Activated naive CD4-positive, alpha-beta T cell treated with anti-CD3 and anti-CD28 coated beads, Interleukin-2, amount 50 U/mL, for 24 hours (primary cell): ENCODE data around the gene UCK1.

Experiments
- H3K27ac Mint-ChIP-seq: one replicate; pipeline ENCODE4 v1.8.0; 2021; ENCODE audit warnings: mild to moderate bottlenecking, mixed read lengths
- H3K27me3 Mint-ChIP-seq: one replicate; pipeline ENCODE4 v1.8.0; 2021; ENCODE audit warnings: mixed read lengths
- H3K36me3 Mint-ChIP-seq: one replicate; pipeline ENCODE4 v1.8.0; 2021; ENCODE audit warnings: mixed read lengths
- H3K4me1 Mint-ChIP-seq: one replicate; pipeline ENCODE4 v1.8.0; 2021; ENCODE audit warnings: mixed read lengths
- H3K4me3 Mint-ChIP-seq: one replicate; pipeline ENCODE4 v1.8.0; 2021; ENCODE audit warnings: mild to moderate bottlenecking, mixed read lengths
- H3K9me3 Mint-ChIP-seq: one replicate; pipeline ENCODE4 v1.8.0; 2021; ENCODE audit warnings: mixed read lengths

The UCK1 gene

DNA sequence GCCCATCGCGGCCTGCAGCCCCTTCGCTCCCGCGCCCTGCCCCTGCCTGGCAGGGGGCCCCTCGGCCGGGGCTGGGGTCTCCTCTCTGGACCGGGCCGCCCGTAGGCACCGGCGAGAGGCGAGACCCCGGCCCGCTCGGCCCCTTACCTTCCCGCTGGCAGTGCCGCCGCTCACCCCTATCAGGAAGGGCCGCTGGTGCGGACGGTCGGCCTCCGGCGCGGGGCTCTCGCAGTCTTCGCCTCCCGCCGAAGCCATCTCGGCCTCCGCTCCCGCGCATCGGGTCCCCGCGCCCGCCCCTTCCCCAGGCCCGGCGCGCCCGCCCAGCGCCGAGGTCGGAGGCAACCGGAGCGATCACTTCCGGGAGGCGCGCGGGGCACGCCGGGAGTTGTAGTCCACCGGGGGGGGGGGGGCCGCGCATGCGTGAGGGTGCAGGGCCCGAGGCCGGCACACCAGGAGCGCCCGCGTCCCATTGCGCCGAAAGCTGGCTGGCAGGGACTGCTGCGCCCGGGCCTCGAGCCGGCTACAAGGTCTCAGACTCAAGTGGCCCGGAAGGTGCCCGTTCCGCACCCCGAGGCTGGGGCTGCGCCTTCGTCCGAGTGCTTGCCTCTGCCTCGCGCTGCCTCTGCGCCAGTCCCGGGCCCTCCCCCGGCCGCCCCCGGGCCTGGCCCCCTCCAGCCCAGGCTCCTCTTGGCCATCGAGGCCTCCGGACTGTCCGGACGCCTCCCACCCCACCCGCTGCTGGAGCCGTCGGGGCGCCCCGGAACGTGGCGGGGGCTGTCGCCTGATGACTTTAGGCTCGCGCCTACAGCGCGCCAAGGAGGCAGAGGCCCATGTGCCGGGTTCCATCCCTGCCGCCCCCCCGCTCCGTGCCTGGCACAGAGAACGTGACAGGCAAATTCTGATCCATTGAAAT is at the start of gene UCK1:
Gene UCK1, minus strand, starts transcription at position 344 of the 913 bp plus-strand sequence. Its CDS starts 89 bp downstream, at position 255.
- H3K9me3 Mint-ChIP-seq: no peaks in the 10 kb centered on the region
- no peak within 1 kb of the TSS for H3K27ac Mint-ChIP-seq
- H3K4me3 Mint-ChIP-seq: peak within 1 kb of the TSS; percentile 72
- peaks cover 3% of the 10 kb centered on the region for H3K36me3 Mint-ChIP-seq
- no peaks in the 10 kb centered on the region for H3K27me3 Mint-ChIP-seq
- peaks cover 30% of the 10 kb centered on the region for H3K4me1 Mint-ChIP-seq

DNA sequence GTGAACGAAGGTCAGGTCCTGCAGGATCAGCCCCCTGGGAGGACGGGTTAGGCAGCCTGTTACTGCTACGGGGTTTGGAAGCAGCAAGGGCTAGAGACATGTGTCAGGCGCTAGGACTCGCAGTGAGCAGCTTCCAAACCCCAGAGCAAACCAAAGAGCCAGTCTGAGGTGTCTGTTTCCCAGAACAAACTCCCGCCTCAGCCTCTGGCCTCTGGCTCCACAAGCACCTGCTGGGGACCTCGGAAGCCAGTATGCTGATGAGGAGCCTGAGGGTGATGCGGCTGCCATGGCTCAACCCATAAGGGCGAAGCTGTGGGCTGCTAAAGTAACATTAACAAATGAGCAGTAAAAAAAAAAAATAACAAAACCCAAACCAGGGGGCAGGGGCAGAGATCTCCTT is 49.3 kb upstream of the UCK1 start:
- Mint-ChIP-seq H3K9me3 (no peaks in the 10 kb centered on the region), H3K4me3 (no peak overlapping the region), H3K36me3 (peaks cover 4% of the 10 kb centered on the region), H3K4me1 (peaks cover 42% of the 10 kb centered on the region), H3K27me3 (no peaks in the 10 kb centered on the region), H3K27ac (no peak overlapping the region)

DNA sequence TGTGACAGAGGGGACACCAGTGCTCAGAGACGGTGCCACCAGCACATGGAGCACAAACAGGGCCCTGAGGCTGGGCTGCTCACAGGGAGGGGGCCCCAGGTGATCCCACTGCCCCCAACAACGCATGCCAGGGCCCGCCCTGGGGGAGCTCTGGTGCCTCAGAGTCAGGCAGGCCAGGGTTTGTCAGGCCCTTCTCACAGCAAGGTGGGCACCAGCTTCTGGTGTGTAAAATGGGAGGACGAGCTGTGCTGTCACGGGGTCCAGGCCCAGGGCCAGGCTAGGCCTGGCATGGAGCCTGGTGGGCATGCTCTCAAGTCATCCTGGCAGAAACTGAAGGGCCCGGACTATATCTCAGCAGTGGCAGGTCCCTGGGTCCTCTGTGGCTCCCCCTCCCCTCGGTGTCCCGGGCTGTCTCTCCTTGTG is 48.7 kb upstream of the UCK1 start:
- H3K4me3 Mint-ChIP-seq: no peak overlapping the region
- no peaks in the 10 kb centered on the region for H3K27me3 Mint-ChIP-seq
- no peak overlapping the region for H3K27ac Mint-ChIP-seq
- H3K4me1 Mint-ChIP-seq: peaks cover 36% of the 10 kb centered on the region
- peaks cover 4% of the 10 kb centered on the region for H3K36me3 Mint-ChIP-seq
- H3K9me3 Mint-ChIP-seq: no peaks in the 10 kb centered on the region

DNA sequence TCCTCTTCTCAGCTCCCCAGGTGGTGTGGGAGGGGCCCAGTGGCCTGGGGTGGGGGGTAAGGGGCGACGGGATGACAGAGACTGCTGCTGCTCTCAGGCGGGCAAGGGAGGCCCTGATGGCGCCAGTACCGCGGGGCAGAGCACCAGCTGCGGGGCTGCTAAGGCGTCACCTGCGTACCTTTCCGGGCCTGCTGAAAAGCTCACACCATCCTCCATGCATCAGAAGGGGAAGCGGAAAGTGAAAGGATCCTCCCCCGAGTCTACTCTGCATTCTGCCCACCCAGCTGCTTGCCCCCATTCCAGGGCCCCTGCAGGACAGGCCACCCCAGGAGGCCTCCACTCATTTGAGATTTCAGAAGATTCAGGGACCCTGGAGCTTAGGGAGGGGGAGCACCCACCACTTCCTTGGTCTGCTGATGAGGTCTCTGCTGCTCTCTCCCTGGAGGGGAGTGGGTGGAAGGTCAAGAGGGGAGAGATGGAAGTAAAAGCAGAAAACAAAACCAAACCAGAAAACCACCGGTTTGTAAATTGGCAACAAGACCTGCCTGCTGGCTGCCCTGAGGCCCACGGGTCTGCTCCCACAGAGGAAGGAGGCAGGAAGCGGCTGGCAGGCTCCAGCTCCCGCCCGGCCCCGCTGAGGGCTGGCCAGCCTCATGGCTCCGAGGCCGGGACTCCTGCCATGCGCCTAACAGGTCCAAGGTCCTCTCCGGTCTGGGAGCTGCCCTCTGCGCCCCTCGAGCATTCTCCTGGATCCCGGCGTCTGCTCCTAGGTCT is 47.9 kb upstream of the UCK1 start:
- peaks cover 4% of the 10 kb centered on the region for H3K36me3 Mint-ChIP-seq
- H3K27me3 Mint-ChIP-seq: no peaks in the 10 kb centered on the region
- H3K4me3 Mint-ChIP-seq: peak overlapping the region; percentile 70
- H3K4me1 Mint-ChIP-seq: peaks cover 32% of the 10 kb centered on the region
- H3K27ac Mint-ChIP-seq: peak overlapping the region; percentile 69
- H3K9me3 Mint-ChIP-seq: no peaks in the 10 kb centered on the region

DNA sequence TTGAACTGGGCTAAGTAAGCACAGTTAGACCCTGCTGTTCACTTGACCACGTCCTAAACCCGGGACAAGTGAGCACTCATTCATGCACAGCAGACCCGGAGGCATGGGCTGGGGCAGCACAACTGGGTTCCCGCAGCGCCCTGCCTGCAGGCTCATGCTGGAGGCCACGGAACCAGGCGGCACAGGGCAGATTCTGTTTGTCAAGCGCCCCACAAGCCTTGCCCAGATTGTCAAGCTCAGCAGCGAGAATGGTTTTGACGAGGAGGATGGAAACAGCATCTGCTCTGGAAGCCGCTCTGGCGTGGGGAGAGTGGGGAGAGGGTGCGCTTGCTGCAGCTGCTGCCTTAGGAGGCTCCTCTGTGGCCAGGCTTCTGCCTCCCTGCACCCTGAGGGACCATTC is 47.0 kb upstream of the UCK1 start:
- Mint-ChIP-seq H3K4me3 (peak overlapping the region; percentile 23), H3K27ac (peak overlapping the region; percentile 55), H3K4me1 (peaks cover 25% of the 10 kb centered on the region), H3K27me3 (no peaks in the 10 kb centered on the region), H3K9me3 (no peaks in the 10 kb centered on the region), H3K36me3 (peaks cover 4% of the 10 kb centered on the region)

DNA sequence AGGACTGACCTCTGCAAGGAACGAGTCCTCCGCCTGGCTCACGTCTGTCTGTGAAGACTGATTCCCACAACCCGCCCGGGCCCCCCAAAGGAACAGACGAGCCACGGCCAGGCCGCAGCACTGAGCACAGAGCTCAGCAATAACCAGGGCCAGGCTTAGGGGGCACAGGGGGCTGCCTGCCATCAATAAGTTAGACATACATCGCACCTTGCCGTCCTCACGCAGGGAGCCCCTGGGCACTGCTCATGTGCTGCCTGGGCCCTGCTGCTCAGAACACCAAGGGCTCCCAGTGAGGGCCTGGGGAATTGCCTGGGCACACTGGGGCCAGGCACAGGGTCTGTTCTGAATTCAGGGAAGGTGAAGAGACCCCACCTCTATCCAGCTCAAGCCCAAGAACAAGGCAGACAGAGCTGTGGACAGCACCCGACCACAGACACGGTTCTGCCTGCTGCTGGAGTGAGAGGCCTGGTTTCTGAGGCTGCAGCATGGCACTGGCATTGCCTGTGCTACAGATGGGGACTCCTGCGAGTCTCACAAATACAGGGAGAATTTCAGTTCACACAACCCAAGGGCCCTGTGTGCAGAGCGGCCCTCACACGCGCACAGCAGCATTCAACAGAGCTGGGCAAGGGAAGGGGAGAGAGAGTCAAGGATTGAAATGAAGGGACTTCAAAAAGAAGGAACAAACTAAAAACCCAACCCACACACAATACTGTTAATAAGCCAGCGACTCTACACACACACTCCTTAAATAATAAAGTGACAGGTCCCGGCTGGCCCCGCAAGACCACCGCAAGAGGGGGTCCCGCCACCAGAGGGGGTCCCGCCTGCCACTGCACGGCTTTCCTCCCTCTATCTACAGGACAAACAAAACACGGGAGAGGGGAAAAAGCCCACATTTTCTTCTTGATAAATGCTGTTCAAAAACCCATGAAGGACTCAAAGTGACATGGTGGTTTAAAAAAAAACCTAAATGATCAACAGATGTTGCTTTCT is 46.2 kb upstream of the UCK1 start:
- no peaks in the 10 kb centered on the region for H3K27me3 Mint-ChIP-seq
- H3K4me3 Mint-ChIP-seq: no peak overlapping the region
- peaks cover 4% of the 10 kb centered on the region for H3K36me3 Mint-ChIP-seq
- no peaks in the 10 kb centered on the region for H3K9me3 Mint-ChIP-seq
- peak overlapping the region; percentile 51 for H3K27ac Mint-ChIP-seq
- H3K4me1 Mint-ChIP-seq: peaks cover 25% of the 10 kb centered on the region

DNA sequence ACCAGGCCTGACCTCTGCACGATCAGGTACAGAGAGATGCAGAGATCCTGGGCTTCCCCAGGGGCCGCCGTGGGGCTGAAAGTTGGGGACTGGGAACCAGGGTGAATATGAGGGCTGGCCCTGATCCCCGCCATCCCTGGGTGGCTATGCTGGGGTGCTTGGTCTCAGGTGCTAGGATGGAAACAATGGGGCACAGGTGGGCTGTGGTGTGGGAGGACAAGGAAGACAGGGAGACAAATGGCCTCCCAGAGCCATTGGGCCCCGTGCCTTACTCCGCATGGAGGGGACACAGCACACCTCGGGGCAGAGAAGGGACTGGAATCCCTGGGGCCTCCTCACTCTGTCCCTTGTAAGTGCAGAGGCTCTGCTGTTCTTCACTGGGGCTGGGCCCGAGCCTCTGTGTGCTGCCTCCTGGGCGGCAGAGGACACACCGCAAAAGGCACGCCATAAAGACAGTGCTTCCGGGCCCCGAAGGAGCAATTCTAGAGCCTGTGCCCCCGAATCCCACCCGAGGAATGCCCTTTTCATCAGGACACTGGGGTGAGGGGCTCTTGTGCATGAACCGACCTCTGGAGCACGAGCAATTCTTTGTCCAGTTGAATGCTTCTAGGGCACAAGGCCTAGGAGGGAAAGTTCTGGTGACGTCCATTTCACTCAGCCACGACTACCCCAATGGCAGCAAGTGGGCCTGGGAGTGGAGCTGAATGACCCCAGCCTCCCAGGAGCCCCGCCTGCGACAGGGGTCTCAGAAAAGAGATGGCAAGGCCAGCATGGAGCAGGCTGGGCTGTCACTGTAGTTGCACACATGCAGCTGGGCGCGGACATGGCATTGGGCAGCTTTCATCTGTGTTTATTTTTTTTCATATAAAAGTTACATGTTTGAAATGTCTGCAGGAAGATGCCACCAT is 45.1 kb upstream of the UCK1 start:
- H3K4me3 Mint-ChIP-seq: no peak overlapping the region
- no peak overlapping the region for H3K27ac Mint-ChIP-seq
- H3K27me3 Mint-ChIP-seq: no peaks in the 10 kb centered on the region
- peaks cover 25% of the 10 kb centered on the region for H3K4me1 Mint-ChIP-seq
- H3K36me3 Mint-ChIP-seq: peaks cover 4% of the 10 kb centered on the region
- H3K9me3 Mint-ChIP-seq: no peaks in the 10 kb centered on the region

DNA sequence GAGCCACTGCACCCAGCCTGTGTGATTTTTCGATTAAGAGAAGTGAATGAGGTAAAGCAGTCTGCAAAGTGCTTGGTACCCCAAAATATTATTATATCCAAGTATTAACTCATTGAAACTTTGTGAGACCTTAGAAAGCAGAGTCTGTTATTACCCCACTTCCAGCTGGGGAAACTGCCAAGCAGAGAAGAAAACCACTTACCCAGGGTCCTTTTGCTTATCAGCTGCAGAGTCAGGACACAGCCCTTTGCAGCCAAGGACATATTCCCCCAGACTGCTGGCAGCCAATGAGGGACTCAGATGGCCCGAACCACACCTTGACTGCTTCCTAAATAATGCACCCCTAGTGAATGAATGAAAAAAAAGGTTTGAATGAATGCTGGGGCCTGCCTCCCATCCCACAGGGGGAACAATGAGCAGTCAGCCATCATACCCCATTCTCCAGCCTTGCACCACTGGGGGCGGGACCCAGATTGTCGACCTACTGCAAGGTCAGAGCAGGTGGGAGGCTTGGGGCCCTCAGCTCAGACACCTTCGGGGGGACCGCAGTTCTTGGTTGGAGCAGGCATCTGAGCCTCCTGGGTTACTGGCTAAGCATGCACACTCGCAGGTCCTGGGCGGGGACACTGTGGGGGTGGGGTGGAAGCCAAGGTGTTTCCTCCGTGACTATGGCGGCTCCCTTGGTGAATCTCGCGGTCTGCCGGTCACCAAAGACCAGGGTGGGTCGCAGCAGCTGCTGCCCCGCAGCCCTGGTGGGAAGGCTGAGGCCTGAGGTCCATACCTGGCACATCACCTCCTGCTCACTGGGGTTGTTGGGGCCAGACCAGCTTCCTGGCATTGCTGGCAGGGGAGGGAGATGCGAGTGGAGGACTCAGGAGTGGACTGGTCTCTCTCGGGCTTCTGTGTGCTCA is 43.9 kb upstream of the UCK1 start:
- no peaks in the 10 kb centered on the region for H3K9me3 Mint-ChIP-seq
- no peaks in the 10 kb centered on the region for H3K27me3 Mint-ChIP-seq
- peaks cover 5% of the 10 kb centered on the region for H3K36me3 Mint-ChIP-seq
- peaks cover 25% of the 10 kb centered on the region for H3K4me1 Mint-ChIP-seq
- H3K27ac Mint-ChIP-seq: no peak overlapping the region
- no peak overlapping the region for H3K4me3 Mint-ChIP-seq

DNA sequence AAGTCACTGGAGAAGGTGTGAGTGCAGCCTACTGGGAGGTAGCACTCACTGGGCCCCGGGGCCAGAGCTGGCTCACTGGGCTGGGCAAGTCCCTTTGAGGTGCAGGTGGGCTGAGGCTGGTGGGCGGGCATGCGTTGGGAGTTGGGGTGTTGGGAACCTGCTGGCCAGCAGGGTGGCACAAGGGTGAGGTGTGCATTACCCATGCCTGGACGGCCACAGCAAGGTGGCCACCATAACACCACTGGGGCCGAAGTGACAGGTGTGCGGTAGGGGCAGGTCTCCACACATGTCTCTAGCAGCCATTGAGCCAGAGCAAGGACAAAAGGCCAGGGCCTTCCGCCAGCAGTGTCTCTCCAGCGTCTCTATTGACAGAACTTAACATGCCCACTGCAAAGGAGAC is 36.8 kb upstream of the UCK1 start:
- Mint-ChIP-seq H3K27me3 (no peaks in the 10 kb centered on the region), H3K27ac (no peak overlapping the region), H3K9me3 (no peaks in the 10 kb centered on the region), H3K4me3 (no peak overlapping the region), H3K36me3 (peaks cover 3% of the 10 kb centered on the region), H3K4me1 (peaks cover 6% of the 10 kb centered on the region)

DNA sequence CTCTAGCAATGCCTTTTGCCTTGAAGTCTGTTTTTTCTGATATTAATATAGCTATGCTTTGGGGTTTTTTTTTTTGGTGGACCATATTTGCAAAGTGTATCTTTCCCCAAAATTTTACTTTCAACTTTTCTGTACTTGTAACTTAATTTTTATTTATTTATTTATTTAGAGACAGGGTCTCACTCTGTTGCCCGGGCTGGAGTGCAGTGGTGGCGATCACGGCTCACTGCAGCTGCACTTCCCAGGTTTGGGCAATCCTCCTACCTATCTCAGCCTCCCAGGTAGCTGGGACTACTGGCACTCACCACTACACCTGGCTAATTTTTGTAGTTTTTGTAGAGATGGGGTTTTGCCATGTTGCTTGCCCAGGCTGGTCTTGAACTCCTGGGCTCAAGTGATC is 35.1 kb upstream of the UCK1 start:
- Mint-ChIP-seq H3K27me3 (no peaks in the 10 kb centered on the region), H3K9me3 (no peaks in the 10 kb centered on the region), H3K36me3 (peaks cover 3% of the 10 kb centered on the region), H3K4me1 (peaks cover 6% of the 10 kb centered on the region), H3K27ac (no peak overlapping the region), H3K4me3 (no peak overlapping the region)

DNA sequence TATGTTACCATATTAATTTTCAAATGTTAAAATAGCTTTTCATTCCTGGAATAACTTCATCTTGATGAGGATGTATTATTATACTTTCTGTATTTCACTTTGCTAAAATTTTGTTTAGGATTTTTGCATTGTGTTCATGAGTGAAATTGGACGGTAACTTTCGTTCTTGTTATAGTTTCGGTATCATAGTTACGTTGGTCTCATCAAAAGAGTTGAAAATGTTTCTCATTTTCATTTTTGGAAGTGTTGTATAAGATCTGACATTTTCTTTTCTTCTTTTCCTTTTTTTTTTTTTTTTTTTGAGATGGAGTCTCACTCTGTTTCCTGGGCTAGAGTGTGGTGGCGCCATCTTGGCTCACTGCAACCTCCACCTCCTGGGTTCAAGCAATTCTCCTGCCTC is 34.3 kb upstream of the UCK1 start:
- peaks cover 6% of the 10 kb centered on the region for H3K4me1 Mint-ChIP-seq
- H3K9me3 Mint-ChIP-seq: no peaks in the 10 kb centered on the region
- no peak overlapping the region for H3K27ac Mint-ChIP-seq
- H3K27me3 Mint-ChIP-seq: no peaks in the 10 kb centered on the region
- peaks cover 3% of the 10 kb centered on the region for H3K36me3 Mint-ChIP-seq
- H3K4me3 Mint-ChIP-seq: no peak overlapping the region

DNA sequence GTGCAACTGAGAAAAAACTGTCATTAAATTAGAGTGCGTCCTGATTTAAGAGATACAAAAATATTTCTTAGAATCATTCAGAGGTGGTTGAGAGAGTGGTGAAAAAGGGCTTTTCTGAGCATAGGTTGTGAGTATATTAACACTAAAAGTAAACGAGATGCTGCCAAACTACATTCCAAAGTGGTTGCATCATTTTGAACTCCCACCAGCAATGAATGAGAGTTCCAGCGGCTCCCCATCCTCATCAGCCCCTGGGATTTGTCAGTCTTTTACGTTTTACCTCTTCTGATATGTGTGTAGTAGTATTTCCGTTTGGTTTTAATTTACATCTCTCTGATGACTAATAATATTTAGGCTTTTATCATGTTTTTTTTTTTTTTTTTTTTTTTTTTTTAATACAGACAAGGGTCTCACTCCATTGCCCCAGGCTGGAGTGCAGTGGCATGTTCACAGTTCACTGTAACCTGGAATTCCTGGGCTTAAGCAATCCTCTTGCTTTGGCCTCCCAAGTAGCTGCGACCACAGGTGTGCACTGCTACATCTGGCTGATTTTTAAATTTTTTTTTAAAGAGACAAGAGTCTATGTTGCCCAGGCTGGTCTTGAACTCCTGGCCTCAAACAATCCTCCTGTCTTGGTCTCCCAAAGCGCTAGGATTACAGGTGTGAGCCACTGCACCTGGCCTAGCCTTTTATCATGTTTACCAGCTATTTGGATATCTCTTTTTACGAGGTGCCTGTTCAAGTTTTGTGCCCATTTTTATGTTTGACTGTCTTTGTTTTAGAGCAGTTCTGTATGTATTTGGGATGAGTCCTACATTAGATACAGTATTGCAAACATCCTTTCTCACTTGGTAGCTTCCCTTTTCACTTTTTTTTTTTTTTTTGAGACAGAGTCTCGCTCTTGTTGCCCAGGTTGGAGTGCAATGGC is 31.2 kb upstream of the UCK1 start:
- Mint-ChIP-seq H3K27me3 (no peaks in the 10 kb centered on the region), H3K27ac (no peak overlapping the region), H3K9me3 (no peaks in the 10 kb centered on the region), H3K36me3 (no peaks in the 10 kb centered on the region), H3K4me3 (no peak overlapping the region), H3K4me1 (peaks cover 6% of the 10 kb centered on the region)
